HepG2 (cell line): ENCODE data around the gene ANO9. TPM values are rescaled to one million over a fixed set of nuclear protein-coding genes. Genes with fewer than 3 reads are reported as not detected.

ENCODE experiments used
- DNMT1 ChIP-seq: sonication (generic); formaldehyde crosslinking; IDR thresholded peaks from 2 replicates; pipeline ENCODE4 v1.5.1; 2020; ENCODE audit warnings: mild to moderate bottlenecking, missing genetic modification reagents
- ISL2 ChIP-seq: sonication (generic); formaldehyde crosslinking; IDR thresholded peaks from 2 replicates; pipeline ENCODE4 v1.5.0; 2020; ENCODE audit warnings: missing genetic modification reagents
- MXI1 ChIP-seq: IDR thresholded peaks from 3 replicates; pipeline ENCODE4 v1.6.1; 2012; ENCODE audit warnings: low read depth, low read length, inconsistent platforms, borderline replicate concordance
- NFYB ChIP-seq: sonication (generic); formaldehyde crosslinking; IDR thresholded peaks from 2 replicates; pipeline ENCODE4 v1.4.0; 2020; ENCODE audit warnings: missing genetic modification reagents
- POGK ChIP-seq: sonication (generic); formaldehyde crosslinking; conservative IDR thresholded peaks from 2 replicates; pipeline ENCODE4 v1.8.0; 2022; ENCODE audit warnings: mild to moderate bottlenecking, moderate library complexity, missing genetic modification reagents
- PRDM15 ChIP-seq: sonication (generic); formaldehyde crosslinking; IDR thresholded peaks from 2 replicates; pipeline ENCODE4 v1.4.0; 2020; ENCODE audit warnings: missing genetic modification reagents
- SYNCRIP ChIP-seq: fragments of 200-400 bp; formaldehyde crosslinking; IDR thresholded peaks from 2 replicates; pipeline ENCODE4 v1.6.1; 2018; ENCODE audit warnings: mild to moderate bottlenecking, low read depth, low read length; ENCODE audit not compliant: insufficient read depth
- UBTF ChIP-seq: sonication (generic); formaldehyde crosslinking; IDR thresholded peaks from 2 replicates; pipeline ENCODE4 v1.4.0; 2020; ENCODE audit warnings: mild to moderate bottlenecking, missing genetic modification reagents
- ZNF354B ChIP-seq: sonication (generic); formaldehyde crosslinking; IDR thresholded peaks from 2 replicates; pipeline ENCODE4 v1.8.0; 2022; ENCODE audit warnings: mild to moderate bottlenecking, missing genetic modification reagents
- ZNF484 ChIP-seq: sonication (generic); formaldehyde crosslinking; IDR thresholded peaks from 2 replicates; pipeline ENCODE4 v1.5.1; 2020; ENCODE audit warnings: mild to moderate bottlenecking, low read depth, missing genetic modification reagents, borderline replicate concordance
- ZNF639 ChIP-seq: conservative IDR thresholded peaks from 2 replicates; pipeline ENCODE4 v1.6.1; 2018; ENCODE audit warnings: missing genetic modification reagents
- ZNF775 ChIP-seq: sonication (generic); formaldehyde crosslinking; IDR thresholded peaks from 2 replicates; pipeline ENCODE4 v1.4.0; 2020; ENCODE audit warnings: missing genetic modification reagents, mild to moderate bottlenecking, moderate library complexity, borderline replicate concordance
- ZNF780A ChIP-seq: sonication (generic); formaldehyde crosslinking; IDR thresholded peaks from 2 replicates; pipeline ENCODE4 v1.8.0; 2022; ENCODE audit warnings: mild to moderate bottlenecking, missing genetic modification reagents, moderate library complexity
- polyA plus RNA-seq, 8 experiments: library from polyadenylated mRNA; depleted of rRNA in 3 of 8; stranded (reverse) in 7 of 8; unstranded in 1 of 8; fragments of >200 nt; fragmentation: Illumina TruSeq in 4 of 8; extraction: Trizol in 4 of 8; gene quantifications; 2 replicates each; pipeline versions ENCODE4 v1.2.1 to v1.2.3, GENCODE V29; 2011 to 2016; ENCODE audit warnings: low read depth in 4 of 8, missing spikeins in 1 of 8, mixed read lengths in 1 of 8; ENCODE audit not compliant: insufficient read depth in 1 of 8
- total RNA-seq, 5 experiments: library from RNA; depleted of rRNA; stranded (reverse); fragments of >200 nt; fragmentation: Illumina TruSeq; extraction: Trizol; gene quantifications; 2 replicates each; pipeline ENCODE4 v1.2.3, GENCODE V29; 2016; ENCODE audit warnings: low read depth in 1 of 5

The ANO9 gene
- total and polyA plus RNA-seq, 2 of the 13 experiments (the other 11 are each of a cell fraction or from before 2014, with no cell fraction given), result 8.9 to 14.3 TPM

- TF ChIP-seq ZNF354B (CRISPR knock-in tag) (no peak), ZNF780A (CRISPR knock-in tag) (no peak), NFYB (CRISPR knock-in tag) (no peak), ZNF484 (CRISPR knock-in tag) (no peak), SYNCRIP (no peak), UBTF (CRISPR knock-in tag) (peak; percentile 86), ISL2 (CRISPR knock-in tag) (no peak), PRDM15 (CRISPR knock-in tag) (no peak), POGK (CRISPR knock-in tag) (peak; percentile 85), ZNF775 (no peak), ZNF639 (CRISPR knock-in tag) (no peak), DNMT1 (CRISPR knock-in tag) (no peak), MXI1 (no peak)
Observed at GRCh38 chr11:394034-394857, 47.6 kb downstream of the ANO9 start, which contains the start of gene PKP3 (continued).
